Liver (tissue), 9 donors: ENCODE results near the gene A4GALT. TPM values are rescaled to one million over a fixed set of nuclear protein-coding genes. Genes with fewer than 3 reads are reported as not detected.

Experiments used
- DNase-seq: peaks from one replicate; pipeline ENCODE4 v3.0.0-alpha.2; 2017; ENCODE audit warnings: low spot score
- H3K27ac ChIP-seq, 2 donors: one replicate each; pipeline ENCODE4 v1.7.0; 2013; ENCODE audit warnings: inconsistent platforms in 2 of 2, low read length in 2 of 2, control low read depth in 1 of 2, low read depth in 1 of 2, mild to moderate bottlenecking in 1 of 2
- H3K27me3 ChIP-seq, 4 donors: one replicate each; pipeline versions ENCODE4 v1.6.1 to v1.7.0; 2013; ENCODE audit warnings: low read length in 3 of 4, inconsistent platforms in 1 of 4, mild to moderate bottlenecking in 1 of 4, moderate library complexity in 1 of 4; ENCODE audit not compliant: control insufficient read depth in 4 of 4, insufficient read depth in 4 of 4
- H3K36me3 ChIP-seq, 4 donors: one replicate each; pipeline versions ENCODE4 v1.6.1 to v1.7.0; 2013; ENCODE audit warnings: low read length in 3 of 4, mild to moderate bottlenecking in 3 of 4, low read depth in 1 of 4, moderate library complexity in 1 of 4; ENCODE audit not compliant: control insufficient read depth in 4 of 4, insufficient read depth in 3 of 4
- H3K4me1 ChIP-seq, 4 donors: one replicate each; pipeline versions ENCODE4 v1.6.1 to v1.7.0; 2013; ENCODE audit warnings: low read length in 3 of 4, mild to moderate bottlenecking in 3 of 4, moderate library complexity in 1 of 4; ENCODE audit not compliant: control insufficient read depth in 4 of 4, insufficient read depth in 4 of 4
- H3K4me3 ChIP-seq, 3 donors: one replicate each; pipeline versions ENCODE4 v1.6.1 to v1.7.0; 2013; ENCODE audit warnings: low read length in 3 of 3, control low read depth in 1 of 3, low read depth in 1 of 3, mild to moderate bottlenecking in 1 of 3
- H3K9ac ChIP-seq, 2 donors: one replicate each; pipeline ENCODE4 v1.7.0; 2013; ENCODE audit warnings: low read length in 2 of 2, mild to moderate bottlenecking in 2 of 2, moderate library complexity in 2 of 2, control low read depth in 1 of 2, low read depth in 1 of 2
- H3K9me3 ChIP-seq, 4 donors: one replicate each; pipeline versions ENCODE4 v1.6.1 to v1.7.0; 2013; ENCODE audit warnings: low read length in 3 of 4; ENCODE audit not compliant: control insufficient read depth in 4 of 4
- FOXA1 ChIP-seq: IDR thresholded peaks from 2 replicates; pipeline ENCODE4 v1.6.1; 2016; ENCODE audit warnings: antibody characterized with exemption
- FOXA2 ChIP-seq: IDR thresholded peaks from 2 replicates; pipeline ENCODE4 v1.6.1; 2016; ENCODE audit warnings: antibody characterized with exemption
- GABPA ChIP-seq, 2 donors: IDR thresholded peaks in 1 of 2; conservative IDR thresholded peaks in 1 of 2; 2 replicates each; pipeline ENCODE4 v1.6.1; 2016; ENCODE audit warnings: antibody characterized with exemption in 2 of 2, mild to moderate bottlenecking in 1 of 2, moderate library complexity in 1 of 2
- HNF4A ChIP-seq, 2 donors: conservative IDR thresholded peaks; 2 replicates each; pipeline ENCODE4 v1.6.1; 2016; ENCODE audit warnings: antibody characterized with exemption in 2 of 2, mild to moderate bottlenecking in 2 of 2
- JUND ChIP-seq, 2 donors: IDR thresholded peaks; 2 replicates each; pipeline ENCODE4 v1.6.1; 2016; ENCODE audit warnings: antibody characterized with exemption in 2 of 2
- NR2F2 ChIP-seq: IDR thresholded peaks from 2 replicates; pipeline ENCODE4 v1.6.1; 2016; ENCODE audit warnings: antibody characterized with exemption
- SP1 ChIP-seq: IDR thresholded peaks from 2 replicates; pipeline ENCODE4 v1.6.1; 2018; ENCODE audit warnings: antibody characterized with exemption, mild to moderate bottlenecking
- TAF1 ChIP-seq: conservative IDR thresholded peaks from 2 replicates; pipeline ENCODE4 v1.6.1; 2016; ENCODE audit warnings: antibody characterized with exemption, mild to moderate bottlenecking
- WGBS: extraction: QIAGEN DNeasy Blood & Tissue Kit; methylation state at CpG from one replicate; pipeline ENCODE4 v1.1.7; 2013; 5-methylcytosine and 5-hydroxymethylcytosine counted together
- polyA plus RNA-seq, 2 donors: library from polyadenylated mRNA; stranded (reverse) in 1 of 2; unstranded in 1 of 2; fragments of 200-250 nt in 1 of 2; fragments of >200 nt in 1 of 2; fragmentation: Nextera tagmentation in 1 of 2; extraction: Ambion mirVana in 1 of 2; gene quantifications; one replicate each; pipeline versions ENCODE4 v1.2.1 to v1.2.3, GENCODE V29; 2013 to 2015
- total RNA-seq, 2 donors: library from RNA; depleted of rRNA; stranded (reverse); fragments of >200 nt; gene quantifications; one replicate each; pipeline ENCODE4 v1.2.3, GENCODE V29; 2014
- TF ChIP-seq, protein P1 (sequence below): IDR thresholded peaks from 2 replicates; pipeline ENCODE4 v1.6.1; 2016; ENCODE audit warnings: antibody characterized with exemption
- TF ChIP-seq, protein P2 (sequence below): IDR thresholded peaks from 2 replicates; pipeline ENCODE4 v1.6.1; 2016; ENCODE audit warnings: antibody characterized with exemption, mild to moderate bottlenecking
- TF ChIP-seq, protein P3 (sequence below): IDR thresholded peaks from 2 replicates; pipeline ENCODE4 v1.6.1; 2016; ENCODE audit warnings: antibody characterized with exemption
- TF ChIP-seq, protein P4 (sequence below): IDR thresholded peaks from 2 replicates; pipeline ENCODE4 v1.6.1; 2016; ENCODE audit warnings: antibody characterized with exemption
- donor health status: healthy.
- donor health status: healthy.
- donor health status: healthy.
- donor health status: healthy.
- donor health status: healthy.

A4GALT gene
- total and polyA plus RNA-seq, 4 donors: 1.6 to 8.2 (median 2.0) TPM

DNA sequence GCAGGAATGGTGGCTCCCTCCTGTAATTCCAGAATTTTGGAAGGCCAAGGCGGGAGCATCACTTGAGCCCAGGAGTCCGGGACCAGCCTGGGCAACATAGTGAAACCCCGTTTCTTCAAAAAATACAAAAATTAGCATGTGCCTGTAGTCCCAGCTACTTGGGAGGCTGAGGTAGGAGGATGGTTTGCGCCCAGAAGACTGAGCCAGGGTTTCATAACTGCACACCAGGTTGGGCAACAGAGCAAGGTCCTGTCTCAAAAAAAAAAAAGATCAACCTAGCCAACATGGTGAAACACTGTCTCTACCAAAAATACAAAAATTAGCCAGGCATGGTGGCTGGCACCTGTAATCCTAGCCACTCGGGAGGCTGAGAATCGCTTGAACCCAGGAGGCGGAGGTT, 6.4 kb downstream of the A4GALT start:
- Histone ChIP-seq H3K9me3 (no peaks in the 10 kb centered on the region), H3K4me1 (peaks cover 0 to 6% (median 3%) of the 10 kb centered on the region in 4 donors), H3K4me3 (no peak overlapping the region), H3K27me3 (no peaks in the 10 kb centered on the region), H3K27ac (no peak overlapping the region), H3K9ac (no peak overlapping the region), H3K36me3 (no peaks in the 10 kb centered on the region)
- WGBS: 89% methylated on average over 7 of the region's 7 CpGs
- no peak for DNase-seq
- TF ChIP-seq, protein P1, sequence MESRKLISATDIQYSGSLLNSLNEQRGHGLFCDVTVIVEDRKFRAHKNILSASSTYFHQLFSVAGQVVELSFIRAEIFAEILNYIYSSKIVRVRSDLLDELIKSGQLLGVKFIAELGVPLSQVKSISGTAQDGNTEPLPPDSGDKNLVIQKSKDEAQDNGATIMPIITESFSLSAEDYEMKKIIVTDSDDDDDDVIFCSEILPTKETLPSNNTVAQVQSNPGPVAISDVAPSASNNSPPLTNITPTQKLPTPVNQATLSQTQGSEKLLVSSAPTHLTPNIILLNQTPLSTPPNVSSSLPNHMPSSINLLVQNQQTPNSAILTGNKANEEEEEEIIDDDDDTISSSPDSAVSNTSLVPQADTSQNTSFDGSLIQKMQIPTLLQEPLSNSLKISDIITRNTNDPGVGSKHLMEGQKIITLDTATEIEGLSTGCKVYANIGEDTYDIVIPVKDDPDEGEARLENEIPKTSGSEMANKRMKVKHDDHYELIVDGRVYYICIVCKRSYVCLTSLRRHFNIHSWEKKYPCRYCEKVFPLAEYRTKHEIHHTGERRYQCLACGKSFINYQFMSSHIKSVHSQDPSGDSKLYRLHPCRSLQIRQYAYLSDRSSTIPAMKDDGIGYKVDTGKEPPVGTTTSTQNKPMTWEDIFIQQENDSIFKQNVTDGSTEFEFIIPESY: no peak
- TF ChIP-seq, protein P2, sequence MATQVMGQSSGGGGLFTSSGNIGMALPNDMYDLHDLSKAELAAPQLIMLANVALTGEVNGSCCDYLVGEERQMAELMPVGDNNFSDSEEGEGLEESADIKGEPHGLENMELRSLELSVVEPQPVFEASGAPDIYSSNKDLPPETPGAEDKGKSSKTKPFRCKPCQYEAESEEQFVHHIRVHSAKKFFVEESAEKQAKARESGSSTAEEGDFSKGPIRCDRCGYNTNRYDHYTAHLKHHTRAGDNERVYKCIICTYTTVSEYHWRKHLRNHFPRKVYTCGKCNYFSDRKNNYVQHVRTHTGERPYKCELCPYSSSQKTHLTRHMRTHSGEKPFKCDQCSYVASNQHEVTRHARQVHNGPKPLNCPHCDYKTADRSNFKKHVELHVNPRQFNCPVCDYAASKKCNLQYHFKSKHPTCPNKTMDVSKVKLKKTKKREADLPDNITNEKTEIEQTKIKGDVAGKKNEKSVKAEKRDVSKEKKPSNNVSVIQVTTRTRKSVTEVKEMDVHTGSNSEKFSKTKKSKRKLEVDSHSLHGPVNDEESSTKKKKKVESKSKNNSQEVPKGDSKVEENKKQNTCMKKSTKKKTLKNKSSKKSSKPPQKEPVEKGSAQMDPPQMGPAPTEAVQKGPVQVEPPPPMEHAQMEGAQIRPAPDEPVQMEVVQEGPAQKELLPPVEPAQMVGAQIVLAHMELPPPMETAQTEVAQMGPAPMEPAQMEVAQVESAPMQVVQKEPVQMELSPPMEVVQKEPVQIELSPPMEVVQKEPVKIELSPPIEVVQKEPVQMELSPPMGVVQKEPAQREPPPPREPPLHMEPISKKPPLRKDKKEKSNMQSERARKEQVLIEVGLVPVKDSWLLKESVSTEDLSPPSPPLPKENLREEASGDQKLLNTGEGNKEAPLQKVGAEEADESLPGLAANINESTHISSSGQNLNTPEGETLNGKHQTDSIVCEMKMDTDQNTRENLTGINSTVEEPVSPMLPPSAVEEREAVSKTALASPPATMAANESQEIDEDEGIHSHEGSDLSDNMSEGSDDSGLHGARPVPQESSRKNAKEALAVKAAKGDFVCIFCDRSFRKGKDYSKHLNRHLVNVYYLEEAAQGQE: no peak
- TF ChIP-seq TAF1: no peak
- TF ChIP-seq, protein P3, sequence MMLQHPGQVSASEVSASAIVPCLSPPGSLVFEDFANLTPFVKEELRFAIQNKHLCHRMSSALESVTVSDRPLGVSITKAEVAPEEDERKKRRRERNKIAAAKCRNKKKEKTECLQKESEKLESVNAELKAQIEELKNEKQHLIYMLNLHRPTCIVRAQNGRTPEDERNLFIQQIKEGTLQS: no peak
- TF ChIP-seq GABPA (IDR thresholded peaks at IDR 0.05 in 1 of 2, conservative IDR thresholded peaks at IDR 0.05 in 1 of 2): no peak
- peak; percentile 48 to 71 for TF ChIP-seq HNF4A (conservative IDR thresholded peaks at IDR 0.05)

DNA sequence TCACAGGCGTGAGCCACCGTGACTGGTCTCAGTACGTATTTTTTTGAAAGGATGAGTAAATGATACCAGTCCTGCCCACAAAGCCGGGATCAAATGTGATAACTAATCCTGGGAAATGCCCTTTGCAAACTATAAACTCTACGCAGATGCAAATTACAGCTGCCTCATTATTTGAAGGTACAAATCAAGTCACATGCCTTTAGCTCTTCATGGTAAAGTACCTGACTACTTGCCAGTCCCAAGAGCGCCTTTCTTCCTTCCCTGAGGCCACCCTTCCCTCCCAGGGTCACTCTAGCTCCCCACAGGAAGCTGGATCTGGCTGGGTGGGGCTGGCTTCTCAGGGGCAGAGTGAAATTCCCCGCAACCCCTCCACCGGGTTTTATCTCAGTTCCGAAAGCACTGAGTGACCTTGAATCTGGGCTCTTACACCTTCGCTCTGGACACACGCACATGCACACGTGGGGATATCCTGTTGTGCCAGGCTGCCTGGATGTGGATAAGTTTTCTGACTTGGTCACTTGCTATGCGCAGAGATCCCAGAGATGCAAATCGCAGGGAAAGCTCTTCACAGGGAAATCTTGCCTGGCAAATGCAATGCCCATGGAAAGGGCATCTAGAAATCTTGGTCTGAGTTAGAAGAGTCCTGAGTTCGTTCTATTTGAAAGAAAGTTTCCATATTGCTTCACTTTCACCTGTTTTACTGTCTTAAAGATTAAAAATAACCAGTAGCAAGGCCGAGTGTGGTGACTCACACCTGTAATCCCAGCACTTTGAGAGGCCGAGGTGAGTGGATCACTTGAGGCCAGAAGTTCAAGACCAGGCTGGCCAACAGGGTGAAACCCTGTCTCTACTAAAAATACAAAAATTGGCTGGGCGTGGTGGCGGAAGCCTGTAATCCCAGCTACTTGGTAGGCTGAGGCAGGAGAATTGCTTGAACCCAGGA, 8.5 kb downstream of the A4GALT start:
- Histone ChIP-seq H3K4me1 (no peaks in the 10 kb centered on the region), H3K36me3 (no peaks in the 10 kb centered on the region), H3K27ac (no peak overlapping the region), H3K9ac (no peak overlapping the region), H3K4me3 (no peak overlapping the region), H3K9me3 (no peaks in the 10 kb centered on the region), H3K27me3 (no peaks in the 10 kb centered on the region)
- DNase-seq: no peak
- 78% methylated on average over 19 of the region's 19 CpGs for whole genome bisulfite sequencing
- TF ChIP-seq FOXA2 (no peak), FOXA1 (no peak), JUND (IDR thresholded peaks at IDR 0.05) (no peak), SP1 (no peak), HNF4A (conservative IDR thresholded peaks at IDR 0.05) (no peak), NR2F2 (no peak)
- TF ChIP-seq, protein P3: no peak
- TF ChIP-seq, protein P4, sequence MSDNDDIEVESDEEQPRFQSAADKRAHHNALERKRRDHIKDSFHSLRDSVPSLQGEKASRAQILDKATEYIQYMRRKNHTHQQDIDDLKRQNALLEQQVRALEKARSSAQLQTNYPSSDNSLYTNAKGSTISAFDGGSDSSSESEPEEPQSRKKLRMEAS: no peak
